HepG2 (cell line): ENCODE measurements around the gene HSPA1L. TPM values are rescaled to one million over a fixed set of nuclear protein-coding genes. Genes with fewer than 3 reads are reported as not detected.

ENCODE experiments used
- CENPT ChIP-seq: sonication (generic); formaldehyde crosslinking; IDR thresholded peaks from 2 replicates; pipeline ENCODE4 v1.8.0; 2022; ENCODE audit warnings: low read depth, mild to moderate bottlenecking, moderate library complexity, missing genetic modification reagents
- FOXP1 ChIP-seq, 2 experiments: fragments of 450-650 bp in 1 of 2; IDR thresholded peaks; 2 replicates each; pipeline ENCODE4 v1.6.1; 2017 to 2018; ENCODE audit warnings: antibody characterized with exemption in 1 of 2
- GTF3A ChIP-seq: sonication (generic); formaldehyde crosslinking; conservative IDR thresholded peaks from 2 replicates; pipeline ENCODE4 v1.4.0; 2020; ENCODE audit warnings: mild to moderate bottlenecking, missing genetic modification reagents
- HNRNPL ChIP-seq: fragments of 200-400 bp; formaldehyde crosslinking; IDR thresholded peaks from 2 replicates; pipeline ENCODE4 v1.6.1; 2017; ENCODE audit warnings: mild to moderate bottlenecking, low read depth, low read length
- HOXA3 ChIP-seq: sonication (generic); formaldehyde crosslinking; IDR thresholded peaks from 2 replicates; pipeline ENCODE4 v1.5.0; 2020; ENCODE audit warnings: missing genetic modification reagents
- JARID2 ChIP-seq: sonication (generic); formaldehyde crosslinking; IDR thresholded peaks from 2 replicates; pipeline ENCODE4 v1.8.1; 2023; ENCODE audit warnings: missing genetic modification reagents, inconsistent platforms; ENCODE audit not compliant: insufficient replicate concordance
- JUN ChIP-seq: sonication (generic); formaldehyde crosslinking; IDR thresholded peaks from 2 replicates; pipeline ENCODE4 v1.4.0; 2020; ENCODE audit warnings: mild to moderate bottlenecking, missing genetic modification reagents
- KLF11 ChIP-seq: IDR thresholded peaks from 2 replicates; pipeline ENCODE4 v1.6.1; 2016; ENCODE audit warnings: missing compliant biosample characterization
- NR2F1 ChIP-seq, 2 experiments: fragments of 450-650 bp in 1 of 2; formaldehyde crosslinking in 1 of 2; IDR thresholded peaks; 2 replicates each; pipeline versions ENCODE4 v1.5.0 to v1.6.1; 2016 to 2020; ENCODE audit warnings: mild to moderate bottlenecking in 1 of 2, missing compliant biosample characterization in 1 of 2, missing genetic modification reagents in 1 of 2, moderate library complexity in 1 of 2
- RBM22 ChIP-seq: fragments of 200-400 bp; formaldehyde crosslinking; optimal IDR thresholded peaks from 2 replicates; pipeline ENCODE3; 2017; ENCODE audit warnings: mild to moderate bottlenecking, low read length, moderate library complexity
- RNF2 ChIP-seq: fragments of 450-650 bp; conservative IDR thresholded peaks from 2 replicates; pipeline ENCODE4 v1.6.1; 2016; ENCODE audit warnings: low read depth
- SAFB2 ChIP-seq: sonication (generic); formaldehyde crosslinking; IDR thresholded peaks from 2 replicates; pipeline ENCODE4 v1.5.1; 2020; ENCODE audit warnings: missing genetic modification reagents, low read depth, mild to moderate bottlenecking, borderline replicate concordance
- SP4 ChIP-seq: sonication (generic); formaldehyde crosslinking; IDR thresholded peaks from 2 replicates; pipeline ENCODE4 v1.8.1; 2023; ENCODE audit warnings: mild to moderate bottlenecking, missing genetic modification reagents
- SUZ12 ChIP-seq: fragments of 150-350 bp; IDR thresholded peaks from 2 replicates; pipeline ENCODE4 v1.6.1; 2014; ENCODE audit warnings: low read depth, low read length
- ZNF607 ChIP-seq: sonication (generic); formaldehyde crosslinking; IDR thresholded peaks from 2 replicates; pipeline ENCODE4 v1.5.1; 2020; ENCODE audit warnings: missing genetic modification reagents, mild to moderate bottlenecking, borderline replicate concordance
- ZNF672 ChIP-seq: sonication (generic); formaldehyde crosslinking; IDR thresholded peaks from 2 replicates; pipeline ENCODE4 v1.8.1; 2022; ENCODE audit warnings: missing genetic modification reagents
- ZSCAN31 ChIP-seq: sonication (generic); formaldehyde crosslinking; IDR thresholded peaks from 2 replicates; pipeline ENCODE4 v1.5.0; 2020; ENCODE audit warnings: low read depth, mild to moderate bottlenecking, missing genetic modification reagents
- polyA plus RNA-seq, 8 experiments: library from polyadenylated mRNA; depleted of rRNA in 3 of 8; stranded (reverse) in 7 of 8; unstranded in 1 of 8; fragments of >200 nt; fragmentation: Illumina TruSeq in 4 of 8; extraction: Trizol in 4 of 8; gene quantifications; 2 replicates each; pipeline versions ENCODE4 v1.2.1 to v1.2.3, GENCODE V29; 2011 to 2016; ENCODE audit warnings: low read depth in 4 of 8, missing spikeins in 1 of 8, mixed read lengths in 1 of 8; ENCODE audit not compliant: insufficient read depth in 1 of 8
- total RNA-seq, 5 experiments: library from RNA; depleted of rRNA; stranded (reverse); fragments of >200 nt; fragmentation: Illumina TruSeq; extraction: Trizol; gene quantifications; 2 replicates each; pipeline ENCODE4 v1.2.3, GENCODE V29; 2016; ENCODE audit warnings: low read depth in 1 of 5
- TF ChIP-seq, protein P1 (sequence below): sonication (generic); formaldehyde crosslinking; IDR thresholded peaks from 2 replicates; pipeline ENCODE4 v1.5.0; 2020; ENCODE audit warnings: missing genetic modification reagents
- TF ChIP-seq, protein P2 (sequence below): sonication (generic); formaldehyde crosslinking; IDR thresholded peaks from 2 replicates; pipeline ENCODE4 v1.5.0; 2020; ENCODE audit warnings: missing genetic modification reagents, mild to moderate bottlenecking, borderline replicate concordance
- TF ChIP-seq, protein P3 (sequence below): sonication (generic); formaldehyde crosslinking; IDR thresholded peaks from 2 replicates; pipeline ENCODE4 v1.5.1; 2020; ENCODE audit warnings: missing genetic modification reagents, mild to moderate bottlenecking, borderline replicate concordance
- TF ChIP-seq, protein P4 (sequence below): fragments of 450-650 bp; IDR thresholded peaks from 2 replicates; pipeline ENCODE4 v1.6.1; 2017; ENCODE audit warnings: mild to moderate bottlenecking

HSPA1L gene
- total and polyA plus RNA-seq, 2 of the 13 experiments (the other 11 are each of a cell fraction or from before 2014, with no cell fraction given) = 0.55 to 1.0 TPM

DNA sequence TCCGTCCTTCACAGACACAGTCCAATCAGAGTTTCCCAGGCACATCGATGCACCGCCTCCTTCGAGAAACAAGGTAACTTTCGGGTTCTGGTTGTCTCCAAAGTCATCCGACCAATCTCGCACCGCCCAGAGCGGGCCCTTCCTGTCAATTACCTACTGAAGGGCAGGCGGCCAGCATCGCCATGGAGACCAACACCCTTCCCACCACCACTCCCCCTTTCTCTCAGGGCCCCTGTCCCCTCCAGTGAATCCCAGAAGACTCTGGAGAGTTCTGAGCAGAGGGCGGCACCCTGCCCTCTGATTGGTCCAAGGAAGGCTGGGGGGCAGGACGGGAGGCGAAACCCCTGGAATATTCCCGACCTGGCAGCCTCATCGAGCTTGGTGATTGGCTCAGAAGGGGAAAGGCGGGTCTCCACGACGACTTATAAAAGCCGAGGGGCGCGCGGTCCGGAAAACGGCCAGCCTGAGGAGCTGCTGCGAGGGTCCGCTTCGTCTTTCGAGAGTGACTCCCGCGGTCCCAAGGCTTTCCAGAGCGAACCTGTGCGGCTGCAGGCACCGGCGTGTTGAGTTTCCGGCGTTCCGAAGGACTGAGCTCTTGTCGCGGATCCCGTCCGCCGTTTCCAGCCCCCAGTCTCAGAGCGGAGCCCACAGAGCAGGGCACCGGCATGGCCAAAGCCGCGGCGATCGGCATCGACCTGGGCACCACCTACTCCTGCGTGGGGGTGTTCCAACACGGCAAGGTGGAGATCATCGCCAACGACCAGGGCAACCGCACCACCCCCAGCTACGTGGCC lies 12.4 kb upstream of the HSPA1L start, which contains the start of gene HSPA1B (continued):
- TF ChIP-seq HNRNPL = peak; percentile 74; the same call in 1 of the 2 replicates
- TF ChIP-seq, protein P1, sequence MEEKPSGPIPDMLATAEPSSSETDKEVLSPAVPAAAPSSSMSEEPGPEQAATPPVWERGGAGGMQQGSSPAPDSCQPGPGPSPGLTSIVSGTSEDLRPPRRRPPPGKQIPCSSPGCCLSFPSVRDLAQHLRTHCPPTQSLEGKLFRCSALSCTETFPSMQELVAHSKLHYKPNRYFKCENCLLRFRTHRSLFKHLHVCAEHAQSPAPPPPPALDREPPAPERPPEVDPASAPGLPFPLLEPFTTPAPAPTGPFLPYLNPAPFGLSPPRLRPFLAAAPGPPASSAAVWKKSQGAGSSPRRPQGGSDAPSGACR = no peak
- TF ChIP-seq ZSCAN31 (CRISPR knock-in tag) = no peak
- TF ChIP-seq NR2F1 (CRISPR knock-in tag; IDR thresholded peaks at IDR 0.05) = no peak
- peak; percentile 90 for TF ChIP-seq JARID2 (CRISPR knock-in tag)
- peak; percentile 66; the same call in 1 of the 2 replicates for TF ChIP-seq SAFB2 (CRISPR knock-in tag)
- peak; percentile 34; the same call in 1 of the 2 replicates for TF ChIP-seq HOXA3 (CRISPR knock-in tag)
- TF ChIP-seq JUN = no peak
- TF ChIP-seq KLF11 = peak; percentile 87; the same call in 1 of the 2 replicates
- no peak for TF ChIP-seq SUZ12
- TF ChIP-seq, protein P2, sequence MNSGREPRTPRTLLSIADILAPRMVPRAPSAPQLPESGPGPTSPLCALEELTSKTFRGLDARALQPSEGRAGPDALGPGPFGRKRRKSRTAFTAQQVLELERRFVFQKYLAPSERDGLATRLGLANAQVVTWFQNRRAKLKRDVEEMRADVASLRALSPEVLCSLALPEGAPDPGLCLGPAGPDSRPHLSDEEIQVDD (CRISPR knock-in tag) = no peak
- peak; percentile 84; the same call in 1 of the 2 replicates for TF ChIP-seq ZNF607 (CRISPR knock-in tag)
- TF ChIP-seq GTF3A = peak; percentile 63; the same call in 1 of the 2 replicates
- TF ChIP-seq SP4 = peak; percentile 92
- peak; percentile 55; the same call in 1 of the 2 replicates for TF ChIP-seq CENPT (CRISPR knock-in tag)
- peak; percentile 15; the same call in 1 of the 2 replicates for TF ChIP-seq RNF2
- TF ChIP-seq, protein P3, sequence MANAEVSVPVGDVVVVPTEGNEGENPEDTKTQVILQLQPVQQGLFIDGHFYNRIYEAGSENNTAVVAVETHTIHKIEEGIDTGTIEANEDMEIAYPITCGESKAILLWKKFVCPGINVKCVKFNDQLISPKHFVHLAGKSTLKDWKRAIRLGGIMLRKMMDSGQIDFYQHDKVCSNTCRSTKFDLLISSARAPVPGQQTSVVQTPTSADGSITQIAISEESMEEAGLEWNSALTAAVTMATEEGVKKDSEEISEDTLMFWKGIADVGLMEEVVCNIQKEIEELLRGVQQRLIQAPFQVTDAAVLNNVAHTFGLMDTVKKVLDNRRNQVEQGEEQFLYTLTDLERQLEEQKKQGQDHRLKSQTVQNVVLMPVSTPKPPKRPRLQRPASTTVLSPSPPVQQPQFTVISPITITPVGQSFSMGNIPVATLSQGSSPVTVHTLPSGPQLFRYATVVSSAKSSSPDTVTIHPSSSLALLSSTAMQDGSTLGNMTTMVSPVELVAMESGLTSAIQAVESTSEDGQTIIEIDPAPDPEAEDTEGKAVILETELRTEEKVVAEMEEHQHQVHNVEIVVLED (CRISPR knock-in tag) = peak; percentile 61
- TF ChIP-seq ZNF672 = no peak
- no peak for TF ChIP-seq FOXP1 (IDR thresholded peaks at IDR 0.05)
- no peak for TF ChIP-seq FOXP1 (CRISPR knock-in tag; IDR thresholded peaks at IDR 0.05)
- TF ChIP-seq, protein P4, sequence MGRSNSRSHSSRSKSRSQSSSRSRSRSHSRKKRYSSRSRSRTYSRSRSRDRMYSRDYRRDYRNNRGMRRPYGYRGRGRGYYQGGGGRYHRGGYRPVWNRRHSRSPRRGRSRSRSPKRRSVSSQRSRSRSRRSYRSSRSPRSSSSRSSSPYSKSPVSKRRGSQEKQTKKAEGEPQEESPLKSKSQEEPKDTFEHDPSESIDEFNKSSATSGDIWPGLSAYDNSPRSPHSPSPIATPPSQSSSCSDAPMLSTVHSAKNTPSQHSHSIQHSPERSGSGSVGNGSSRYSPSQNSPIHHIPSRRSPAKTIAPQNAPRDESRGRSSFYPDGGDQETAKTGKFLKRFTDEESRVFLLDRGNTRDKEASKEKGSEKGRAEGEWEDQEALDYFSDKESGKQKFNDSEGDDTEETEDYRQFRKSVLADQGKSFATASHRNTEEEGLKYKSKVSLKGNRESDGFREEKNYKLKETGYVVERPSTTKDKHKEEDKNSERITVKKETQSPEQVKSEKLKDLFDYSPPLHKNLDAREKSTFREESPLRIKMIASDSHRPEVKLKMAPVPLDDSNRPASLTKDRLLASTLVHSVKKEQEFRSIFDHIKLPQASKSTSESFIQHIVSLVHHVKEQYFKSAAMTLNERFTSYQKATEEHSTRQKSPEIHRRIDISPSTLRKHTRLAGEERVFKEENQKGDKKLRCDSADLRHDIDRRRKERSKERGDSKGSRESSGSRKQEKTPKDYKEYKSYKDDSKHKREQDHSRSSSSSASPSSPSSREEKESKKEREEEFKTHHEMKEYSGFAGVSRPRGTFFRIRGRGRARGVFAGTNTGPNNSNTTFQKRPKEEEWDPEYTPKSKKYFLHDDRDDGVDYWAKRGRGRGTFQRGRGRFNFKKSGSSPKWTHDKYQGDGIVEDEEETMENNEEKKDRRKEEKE = no peak
- peak; percentile 65 for TF ChIP-seq RBM22
